Naive B cell (primary cell): Measurements from ENCODE around the gene ARHGDIB. TPM values are rescaled to one million over a fixed set of nuclear protein-coding genes. Genes with fewer than 3 reads are reported as not detected.

Experiments used
- ATAC-seq, 2 donors: fragments of 150-1000 bp; cut with Tn5 transposase; 2 replicates each; pipeline ENCODE4 v1.10.0; 2021; ENCODE audit warnings: low read depth in 2 of 2, mild to moderate bottlenecking in 2 of 2, moderate library complexity in 2 of 2
- DNase-seq: peaks from one replicate; pipeline ENCODE4 v3.0.0; 2022
- H3K27ac Mint-ChIP-seq, 6 donors: one replicate each; pipeline ENCODE4 v1.8.0; 2020 to 2022; ENCODE audit warnings: mild to moderate bottlenecking in 6 of 6, mixed read lengths in 6 of 6, moderate library complexity in 5 of 6, inconsistent platforms in 2 of 6
- H3K27me3 Mint-ChIP-seq, 3 donors: one replicate each; pipeline ENCODE4 v1.8.0; 2021 to 2022; ENCODE audit warnings: mixed read lengths in 3 of 3, mild to moderate bottlenecking in 1 of 3
- H3K36me3 Mint-ChIP-seq, 2 donors: one replicate each; pipeline ENCODE4 v1.8.0; 2020 to 2022; ENCODE audit warnings: mixed read lengths in 2 of 2, inconsistent platforms in 1 of 2, mild to moderate bottlenecking in 1 of 2
- H3K4me1 Mint-ChIP-seq, 3 donors: one replicate each; pipeline ENCODE4 v1.8.0; 2020 to 2022; ENCODE audit warnings: mixed read lengths in 3 of 3, inconsistent platforms in 1 of 3, mild to moderate bottlenecking in 1 of 3, moderate library complexity in 1 of 3
- H3K4me3 Mint-ChIP-seq, 8 donors: one replicate each; pipeline ENCODE4 v1.8.0; 2020 to 2022; ENCODE audit warnings: mild to moderate bottlenecking in 8 of 8, mixed read lengths in 8 of 8, moderate library complexity in 8 of 8, inconsistent platforms in 2 of 8
- H3K9me3 Mint-ChIP-seq, 7 donors: one replicate each; pipeline ENCODE4 v1.8.0; 2020 to 2022; ENCODE audit warnings: mixed read lengths in 7 of 7, mild to moderate bottlenecking in 5 of 7, inconsistent platforms in 2 of 7, moderate library complexity in 1 of 7
- polyA plus RNA-seq, 6 donors: library from polyadenylated mRNA; unstranded; fragments of 300-500 nt; fragmentation: Illumina TruSeq; gene quantifications; one replicate each; pipeline ENCODE4 v1.2.3, GENCODE V29; 2021; ENCODE audit warnings: low read depth in 6 of 6

Gene ARHGDIB
- polyA plus RNA-seq, 6 donors from 2014 or later, result 2,706 to 4,844 (median 2,864) TPM

DNA sequence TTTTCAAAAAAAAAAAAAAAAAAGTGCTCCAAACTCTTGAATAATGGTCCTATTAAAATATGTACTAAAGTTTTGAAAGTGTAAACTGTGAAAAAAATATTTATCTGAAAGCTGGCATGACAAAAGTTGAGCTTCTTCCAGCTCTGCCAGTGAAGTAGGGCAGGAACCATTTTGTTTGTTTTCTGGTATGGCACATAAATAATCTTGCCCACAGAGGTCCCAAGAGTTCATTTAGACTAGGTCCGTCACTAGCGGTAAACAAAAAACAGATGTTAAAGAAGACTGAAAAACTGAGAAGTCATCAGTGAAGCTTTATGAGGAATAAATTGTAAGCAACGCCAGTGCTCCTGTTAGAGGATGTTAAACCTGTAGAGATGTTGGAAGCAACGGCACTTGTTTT, 30.0 kb downstream of the ARHGDIB start:
- Mint-ChIP-seq H3K4me3 (no peak overlapping the region), H3K36me3 (peaks cover 29 to 41% of the 10 kb centered on the region in 2 donors), H3K4me1 (peaks cover 3 to 9% (median 4%) of the 10 kb centered on the region in 3 donors), H3K27me3 (no peaks in the 10 kb centered on the region), H3K27ac (no peak overlapping the region), H3K9me3 (no peaks in the 10 kb centered on the region)
- no peak for DNase-seq
- no peak for ATAC-seq

DNA sequence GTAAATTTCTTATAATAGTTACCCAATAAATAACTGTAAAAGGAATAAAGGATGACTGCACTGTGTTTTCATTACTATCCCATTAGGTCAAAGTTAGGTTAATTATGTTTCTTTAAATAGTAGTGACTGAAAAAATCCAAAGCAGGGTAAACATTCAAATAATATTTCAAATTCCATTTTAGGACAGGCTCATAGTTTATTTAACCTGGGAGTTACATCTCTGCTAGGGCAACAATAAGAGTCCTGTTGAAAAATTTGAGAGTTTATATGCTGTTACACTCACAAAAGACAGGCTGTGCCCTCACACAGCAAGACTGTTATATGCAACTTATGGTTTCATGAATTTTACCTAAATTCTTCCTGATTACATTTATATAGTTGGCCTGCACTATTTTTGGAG, 31.1 kb downstream of the ARHGDIB start:
- Mint-ChIP-seq H3K27ac (no peak overlapping the region), H3K27me3 (no peaks in the 10 kb centered on the region), H3K9me3 (no peaks in the 10 kb centered on the region), H3K4me1 (peaks cover 3 to 9% (median 4%) of the 10 kb centered on the region in 3 donors), H3K4me3 (no peak overlapping the region), H3K36me3 (peaks cover 29 to 41% of the 10 kb centered on the region in 2 donors)
- no peak for DNase-seq
- ATAC-seq, result no peak

DNA sequence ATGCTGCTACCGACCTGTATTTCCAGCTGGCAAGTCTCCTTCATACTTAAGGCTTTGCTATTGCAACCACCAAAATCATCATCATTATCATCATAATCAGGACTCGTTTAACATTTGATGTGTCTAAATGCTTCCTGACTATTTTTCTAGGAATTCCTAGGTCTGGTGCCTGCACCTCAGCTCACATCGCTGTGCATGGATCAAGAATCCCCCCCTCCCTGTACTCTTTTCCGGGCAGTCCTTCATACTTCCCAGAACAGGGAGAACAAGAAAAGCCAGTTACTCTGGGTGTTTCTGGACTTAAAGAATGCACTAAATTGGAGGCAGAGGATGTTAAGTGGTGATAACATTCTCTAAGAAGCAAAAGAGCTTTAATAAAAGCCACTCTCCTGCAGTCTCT, 32.5 kb downstream of the ARHGDIB start:
- peaks cover 26 to 30% of the 10 kb centered on the region in 2 donors for H3K36me3 Mint-ChIP-seq
- no peak for DNase-seq
- H3K4me1 Mint-ChIP-seq, result peaks cover 3 to 10% (median 4%) of the 10 kb centered on the region in 3 donors
- H3K27me3 Mint-ChIP-seq, result no peaks in the 10 kb centered on the region
- H3K4me3 Mint-ChIP-seq, result no peak overlapping the region
- no peak for ATAC-seq
- H3K9me3 Mint-ChIP-seq, result no peaks in the 10 kb centered on the region
- H3K27ac Mint-ChIP-seq, result no peak overlapping the region

DNA sequence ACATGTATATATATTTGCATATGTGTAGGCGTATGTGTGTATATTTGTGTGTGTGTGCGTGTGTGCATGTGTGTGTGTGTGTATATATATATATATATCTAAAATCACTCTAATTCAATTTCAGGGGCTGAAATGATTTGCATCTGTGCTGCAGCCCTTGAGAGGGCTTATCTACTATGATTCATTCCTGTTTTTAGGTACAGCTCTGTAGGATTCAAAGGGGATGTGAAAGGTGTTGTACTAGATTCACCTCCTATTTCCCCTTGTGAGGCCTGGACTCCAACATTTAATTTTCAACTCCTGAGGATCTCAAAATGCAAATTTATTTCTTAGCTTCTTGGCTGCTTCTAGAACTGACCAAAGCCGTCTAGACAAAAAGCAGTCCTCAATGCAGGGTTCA, 34.1 kb downstream of the ARHGDIB start:
- Mint-ChIP-seq H3K27me3 (no peaks in the 10 kb centered on the region), H3K4me3 (no peak overlapping the region), H3K36me3 (peaks cover 13 to 14% of the 10 kb centered on the region in 2 donors), H3K4me1 (peaks cover 3 to 9% (median 4%) of the 10 kb centered on the region in 3 donors), H3K9me3 (no peaks in the 10 kb centered on the region), H3K27ac (peak overlapping the region in 1 of 6 donors; percentile 3)
- ATAC-seq (no peak), DNase-seq (no peak)

DNA sequence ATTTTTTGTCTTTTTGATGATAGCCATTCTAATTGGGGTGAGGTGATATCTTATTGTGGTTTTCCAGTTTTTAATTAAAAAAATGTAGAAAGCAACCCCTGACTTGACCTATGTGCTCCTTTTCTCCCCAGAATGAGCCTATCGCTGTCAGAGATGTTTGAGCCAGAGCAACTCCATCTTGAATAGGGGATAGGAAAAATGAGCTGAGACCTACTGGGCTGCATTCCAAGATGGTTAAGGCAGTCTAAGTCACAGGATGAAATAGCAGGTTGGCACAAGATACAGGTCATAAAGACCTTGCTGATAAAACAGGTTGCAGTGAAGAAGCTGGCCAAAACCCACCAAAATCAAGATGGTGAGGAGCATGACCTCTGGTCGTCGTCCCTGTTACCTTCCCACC, 36.9 kb downstream of the ARHGDIB start:
- H3K9me3 Mint-ChIP-seq, result peaks cover 0 to 3% (median 0%) of the 10 kb centered on the region in 7 donors
- H3K4me1 Mint-ChIP-seq, result peaks cover 15 to 23% (median 16%) of the 10 kb centered on the region in 3 donors
- H3K27me3 Mint-ChIP-seq, result no peaks in the 10 kb centered on the region
- no peak overlapping the region for H3K27ac Mint-ChIP-seq
- no peak overlapping the region for H3K4me3 Mint-ChIP-seq
- ATAC-seq (no peak), DNase-seq (no peak)
- peaks cover 12 to 17% of the 10 kb centered on the region in 2 donors for H3K36me3 Mint-ChIP-seq

DNA sequence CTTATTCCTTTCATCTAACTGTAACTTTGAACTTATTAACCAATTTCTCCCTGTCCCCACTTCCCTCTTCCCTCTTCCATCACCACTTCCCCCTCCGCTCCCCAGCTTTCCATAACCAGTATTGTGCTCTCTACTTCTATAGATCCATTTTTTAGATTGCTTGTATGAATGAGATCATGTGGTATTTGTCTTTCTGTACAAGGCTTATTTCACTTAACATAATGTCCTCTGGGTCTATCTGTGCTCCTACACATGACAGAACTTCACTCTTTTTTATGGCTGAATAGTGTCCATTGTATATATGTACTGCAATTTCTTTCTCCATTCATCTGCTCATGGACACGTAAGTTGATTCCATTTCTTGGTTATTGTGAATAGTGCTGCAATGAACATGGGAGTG, 37.5 kb downstream of the ARHGDIB start:
- Mint-ChIP-seq H3K4me1 (peaks cover 15 to 22% (median 16%) of the 10 kb centered on the region in 3 donors), H3K27ac (peak overlapping the region in 1 of 6 donors; percentile 6), H3K9me3 (peaks cover 0 to 3% (median 0%) of the 10 kb centered on the region in 7 donors), H3K36me3 (peaks cover 18 to 19% of the 10 kb centered on the region in 2 donors), H3K4me3 (no peak overlapping the region), H3K27me3 (no peaks in the 10 kb centered on the region)
- DNase-seq (no peak), ATAC-seq (no peak)

DNA sequence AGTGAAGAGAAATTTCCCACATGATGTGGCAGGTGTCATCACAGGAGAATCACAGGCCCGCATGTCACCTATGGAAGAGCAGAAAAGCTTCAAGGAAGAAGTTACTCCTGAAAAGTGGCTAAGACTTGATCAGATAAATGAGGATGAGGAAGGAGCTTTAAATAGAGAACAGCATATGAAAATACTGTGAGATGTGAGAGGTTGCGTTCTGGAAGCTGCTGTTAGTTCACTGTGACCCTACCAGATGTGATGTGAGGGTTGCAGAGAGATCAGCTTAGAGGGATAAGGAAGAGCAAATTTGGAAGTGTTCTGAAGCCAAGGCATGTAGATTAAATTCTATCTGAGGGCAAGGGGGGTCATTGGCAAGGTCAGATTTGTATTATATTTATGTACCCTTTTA, 40.2 kb downstream of the ARHGDIB start:
- ATAC-seq, result peak; percentile 62 to 74
- H3K36me3 Mint-ChIP-seq, result peaks cover 28 to 34% of the 10 kb centered on the region in 2 donors
- H3K4me3 Mint-ChIP-seq, result peak overlapping the region in 3 of 8 donors; percentile 0 to 69 (median 46)

DNA sequence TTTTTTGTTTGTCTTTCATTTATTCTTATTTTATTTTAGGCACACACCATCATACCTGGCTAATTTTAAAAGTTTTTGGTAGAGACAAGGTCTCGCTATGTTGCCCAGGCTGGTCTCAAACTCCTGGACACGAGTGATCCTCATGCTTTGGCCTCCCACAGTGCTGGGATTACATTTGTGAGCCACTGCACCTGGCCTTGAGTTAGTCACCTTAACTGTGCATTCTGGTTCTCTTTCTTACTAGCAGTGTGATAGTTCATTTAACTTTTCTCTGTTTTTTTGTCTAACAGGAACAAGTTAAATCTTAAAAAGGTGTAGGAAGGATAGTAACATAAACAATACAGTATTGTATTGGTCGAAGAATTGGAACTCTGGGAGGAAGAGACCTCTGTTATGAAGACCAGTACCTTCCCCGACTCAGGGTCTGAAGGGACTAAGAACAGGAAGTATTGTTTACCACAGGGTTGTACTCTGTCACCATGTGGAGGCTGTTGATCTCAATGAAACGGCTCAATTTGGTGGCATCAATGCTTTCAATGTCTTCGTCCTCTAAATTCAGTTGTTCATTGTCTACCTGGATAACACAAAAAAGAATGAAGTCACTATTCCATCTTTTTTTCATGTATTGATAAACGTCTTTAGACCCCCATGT, 40.8 kb downstream of the ARHGDIB start:
- Mint-ChIP-seq H3K9me3 (peaks cover 0 to 3% (median 0%) of the 10 kb centered on the region in 7 donors), H3K4me1 (peaks cover 12 to 19% (median 13%) of the 10 kb centered on the region in 3 donors), H3K27ac (peak overlapping the region in 5 of 6 donors; percentile 5 to 73 (median 59)), H3K4me3 (peak overlapping the region in 4 of 8 donors; percentile 0 to 46 (median 9)), H3K36me3 (peaks cover 28 to 39% of the 10 kb centered on the region in 2 donors), H3K27me3 (no peaks in the 10 kb centered on the region)
- DNase-seq (no peak), ATAC-seq (peak; percentile 83 to 88)

More for the DNA sequence above, 40.2 kb downstream of the ARHGDIB start:
- peak overlapping the region; percentile 5 to 73 (median 53) for H3K27ac Mint-ChIP-seq
- H3K4me1 Mint-ChIP-seq, result peaks cover 12 to 19% (median 13%) of the 10 kb centered on the region in 3 donors
- no peaks in the 10 kb centered on the region for H3K27me3 Mint-ChIP-seq
- no peak for DNase-seq
- peaks cover 0 to 3% (median 0%) of the 10 kb centered on the region in 7 donors for H3K9me3 Mint-ChIP-seq

DNA sequence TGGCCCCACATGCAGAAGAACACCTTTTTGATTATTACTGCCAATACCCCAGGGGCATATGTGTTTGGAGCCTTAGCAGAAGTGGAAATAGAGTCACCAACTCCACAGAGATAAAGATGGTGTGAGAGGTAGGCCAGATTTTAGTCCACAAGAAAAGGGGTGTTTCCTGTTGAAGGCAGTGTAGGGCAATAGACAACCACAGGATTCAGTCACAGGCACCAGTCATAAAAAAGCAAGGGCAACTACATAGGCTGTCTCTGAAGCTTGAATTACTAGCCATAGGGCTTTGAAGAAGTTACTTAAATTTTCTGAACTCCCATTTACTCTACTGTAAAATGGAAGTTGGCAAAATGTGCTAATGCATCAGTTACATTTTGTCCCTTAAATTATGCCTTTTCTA, 41.9 kb downstream of the ARHGDIB start:
- peaks cover 0 to 3% (median 0%) of the 10 kb centered on the region in 7 donors for H3K9me3 Mint-ChIP-seq
- DNase-seq (no peak), ATAC-seq (no peak)
- no peaks in the 10 kb centered on the region for H3K27me3 Mint-ChIP-seq
- H3K27ac Mint-ChIP-seq, result peak overlapping the region in 1 of 6 donors; percentile 38
- H3K4me1 Mint-ChIP-seq, result peaks cover 13 to 20% (median 14%) of the 10 kb centered on the region in 3 donors
- peaks cover 39 to 49% of the 10 kb centered on the region in 2 donors for H3K36me3 Mint-ChIP-seq
- H3K4me3 Mint-ChIP-seq, result no peak overlapping the region

DNA sequence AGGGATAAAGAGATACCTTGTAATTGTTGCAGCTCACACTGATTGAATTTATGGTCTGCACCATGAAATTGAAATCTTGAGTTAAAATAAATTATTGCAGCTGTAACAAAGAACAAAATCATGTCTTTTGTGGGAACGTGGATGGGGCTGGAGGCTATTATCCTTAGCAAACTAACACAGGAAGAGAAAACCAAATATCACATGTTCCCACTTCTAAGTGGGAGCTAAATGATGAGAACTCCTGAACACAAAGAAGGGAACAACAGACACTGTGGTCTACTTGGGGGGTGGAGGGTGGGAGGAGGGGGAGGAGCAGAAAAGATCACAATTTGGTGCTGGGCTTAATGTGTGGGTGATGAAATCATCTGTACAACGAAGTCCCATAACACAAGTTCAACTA, 45.7 kb downstream of the ARHGDIB start:
- peaks cover 57 to 72% of the 10 kb centered on the region in 2 donors for H3K36me3 Mint-ChIP-seq
- no peaks in the 10 kb centered on the region for H3K27me3 Mint-ChIP-seq
- no peak for DNase-seq
- peaks cover 8 to 17% (median 9%) of the 10 kb centered on the region in 3 donors for H3K4me1 Mint-ChIP-seq
- H3K4me3 Mint-ChIP-seq, result no peak overlapping the region
- no peak for ATAC-seq
- H3K27ac Mint-ChIP-seq, result no peak overlapping the region
- no peaks in the 10 kb centered on the region for H3K9me3 Mint-ChIP-seq

DNA sequence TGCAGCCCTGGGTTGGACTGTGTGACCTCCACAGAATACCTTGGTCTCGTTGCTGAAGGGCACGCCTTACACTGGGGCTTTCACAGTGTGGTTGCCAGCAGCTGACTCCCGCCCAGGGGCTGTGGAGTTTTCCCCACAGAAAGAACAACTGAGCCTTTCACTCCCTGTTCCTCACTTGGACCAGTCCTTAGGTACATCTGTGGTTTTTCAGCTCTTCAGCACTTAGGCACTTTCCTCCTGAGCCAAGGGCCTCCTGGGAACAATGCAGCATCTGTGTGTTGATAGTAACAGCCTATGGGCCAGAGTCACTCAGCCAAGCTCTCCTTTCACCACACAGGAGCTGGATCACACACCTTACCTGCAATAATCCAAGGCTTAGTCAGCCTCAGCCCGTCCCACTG, 48.0 kb downstream of the ARHGDIB start:
- no peak for ATAC-seq
- Mint-ChIP-seq H3K4me3 (no peak overlapping the region), H3K27me3 (no peaks in the 10 kb centered on the region), H3K4me1 (peaks cover 4 to 7% (median 5%) of the 10 kb centered on the region in 3 donors), H3K27ac (peak overlapping the region in 1 of 6 donors; percentile 78), H3K9me3 (peaks cover 0 to 1% (median 0%) of the 10 kb centered on the region in 7 donors), H3K36me3 (peaks cover 50 to 64% of the 10 kb centered on the region in 2 donors)
- DNase-seq, result no peak

DNA sequence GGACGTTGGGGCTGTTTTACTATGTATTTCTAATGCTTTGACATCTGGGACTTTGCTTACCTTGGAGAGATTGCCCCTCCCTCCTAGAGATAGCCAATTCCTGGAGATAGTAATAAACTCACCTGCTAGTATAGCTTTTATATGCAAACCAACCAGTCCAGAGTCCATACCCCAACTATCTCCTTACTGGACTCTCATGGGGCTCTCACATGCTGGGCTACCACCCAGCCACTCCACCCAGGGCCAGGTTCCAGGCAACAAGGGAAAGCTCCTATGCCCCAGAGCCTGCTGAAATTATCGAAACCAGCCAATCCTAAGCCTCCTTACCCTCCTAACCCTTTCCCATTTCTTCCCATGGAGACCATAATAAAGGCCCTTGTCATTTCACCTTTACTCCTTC, 50.3 kb downstream of the ARHGDIB start:
- Mint-ChIP-seq H3K4me1 (peaks cover 4 to 7% (median 5%) of the 10 kb centered on the region in 3 donors), H3K36me3 (peaks cover 41 to 55% of the 10 kb centered on the region in 2 donors), H3K27me3 (no peaks in the 10 kb centered on the region), H3K27ac (peak overlapping the region in 1 of 6 donors; percentile 12), H3K4me3 (no peak overlapping the region), H3K9me3 (peaks cover 0 to 4% (median 0%) of the 10 kb centered on the region in 7 donors)
- no peak for DNase-seq
- no peak for ATAC-seq

DNA sequence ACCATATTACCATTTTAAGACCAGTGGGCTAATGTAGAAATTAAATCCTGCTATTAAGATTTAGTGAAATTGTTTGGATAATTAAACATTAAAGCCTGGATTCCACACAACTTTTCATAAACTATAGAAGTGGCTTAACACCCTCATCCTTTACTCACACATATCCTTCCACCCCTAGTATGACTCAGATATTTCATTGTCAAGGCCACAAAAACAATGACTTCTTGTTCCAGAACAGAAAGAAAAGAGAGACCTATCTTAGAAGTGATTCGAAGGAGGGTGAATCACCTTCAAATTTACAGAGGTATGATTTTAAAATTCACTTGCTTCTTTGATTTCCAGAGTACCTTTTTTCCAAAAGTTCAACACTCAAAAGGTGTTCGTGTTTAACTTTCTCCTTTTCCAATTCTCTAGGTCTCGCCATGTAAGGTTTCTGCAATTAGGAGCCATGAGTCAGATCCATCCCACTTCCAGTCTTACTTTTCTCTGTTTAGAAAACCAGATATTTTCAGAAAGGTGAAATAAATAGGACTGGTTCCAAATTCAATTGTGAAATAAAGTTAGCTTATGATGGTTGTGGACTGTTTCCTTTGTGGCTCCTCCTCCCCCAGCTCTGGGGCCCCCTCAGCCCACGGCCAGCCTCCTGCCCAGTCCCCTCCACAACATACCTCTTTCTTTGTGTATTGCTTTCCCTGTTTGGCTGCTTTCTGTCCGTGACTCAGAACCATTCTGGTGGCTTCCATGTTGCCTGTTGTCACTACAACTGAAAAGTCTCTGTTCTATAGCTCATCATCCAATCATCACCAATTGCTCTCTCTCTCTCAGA, 51.1 kb downstream of the ARHGDIB start:
- Mint-ChIP-seq H3K9me3 (peaks cover 0 to 4% (median 0%) of the 10 kb centered on the region in 7 donors), H3K36me3 (peaks cover 38 to 48% of the 10 kb centered on the region in 2 donors), H3K4me1 (peaks cover 5 to 10% (median 8%) of the 10 kb centered on the region in 3 donors), H3K27ac (peak overlapping the region in 1 of 6 donors; percentile 66), H3K4me3 (no peak overlapping the region), H3K27me3 (no peaks in the 10 kb centered on the region)
- ATAC-seq (no peak), DNase-seq (no peak)
